Neural cell (in vitro differentiated cells): ENCODE measurements around the gene SPRED1. TPM values are rescaled to one million over a fixed set of nuclear protein-coding genes. Genes with fewer than 3 reads are reported as not detected.

Source experiments
- H2AFZ ChIP-seq: fragments of 200-600, 300-800 bp; sonication (generic), shearing (Covaris generic); 2 replicates; pipeline ENCODE4 v1.6.0; 2014; ENCODE audit warnings: low read depth, mild to moderate bottlenecking, antibody characterized with exemption, low read length, moderate library complexity
- H3F3A ChIP-seq: fragments of 200-600 bp; shearing (Covaris generic); 2 replicates; pipeline ENCODE4 v1.6.1; 2016; ENCODE audit warnings: mild to moderate bottlenecking, moderate library complexity, mixed read lengths, antibody characterized with exemption, low read length; ENCODE audit not compliant: insufficient read depth, poor library complexity, severe bottlenecking
- H3K27ac ChIP-seq: fragments of 200-600, 300-800 bp; sonication (generic), shearing (Covaris generic); 2 replicates; pipeline ENCODE4 v1.5.1; 2014; ENCODE audit warnings: mild to moderate bottlenecking, low read length, moderate library complexity
- H3K27me3 ChIP-seq: fragments of 300-800, 200-600 bp; sonication (generic), shearing (Covaris generic); 2 replicates; pipeline ENCODE4 v1.6.0; 2014; ENCODE audit warnings: mild to moderate bottlenecking, low read depth, low read length, moderate library complexity; ENCODE audit not compliant: insufficient read depth
- H3K36me3 ChIP-seq: fragments of 300-800, 200-600 bp; sonication (generic), shearing (Covaris generic); 2 replicates; pipeline ENCODE4 v1.5.1; 2014; ENCODE audit warnings: mild to moderate bottlenecking, antibody characterized with exemption, low read length, moderate library complexity; ENCODE audit not compliant: insufficient read depth
- H3K4me2 ChIP-seq: fragments of 300-800, 200-600 bp; sonication (generic), shearing (Covaris generic); 2 replicates; pipeline ENCODE4 v1.6.0; 2014; ENCODE audit warnings: mild to moderate bottlenecking, low read length
- H3K4me3 ChIP-seq: fragments of 300-800, 200-600 bp; sonication (generic), shearing (Covaris generic); 2 replicates; pipeline ENCODE4 v1.5.1; 2014; ENCODE audit warnings: mild to moderate bottlenecking, low read length, moderate library complexity
- H3K79me2 ChIP-seq: fragments of 200-600 bp; shearing (Covaris generic); replicated peaks from 2 replicates; pipeline ENCODE4 v1.6.0; 2014; ENCODE audit warnings: mild to moderate bottlenecking, low read length, moderate library complexity; ENCODE audit not compliant: insufficient read depth
- H3K9ac ChIP-seq: fragments of 300-800, 200-600 bp; sonication (generic), shearing (Covaris generic); 2 replicates; pipeline ENCODE4 v1.6.1; 2016; ENCODE audit warnings: mild to moderate bottlenecking, low read length, mixed read lengths
- H3K9me2 ChIP-seq: fragments of 200-600 bp; shearing (Covaris generic); 2 replicates; pipeline ENCODE4 v1.6.1; 2016; ENCODE audit warnings: mild to moderate bottlenecking, low read length, mixed read lengths; ENCODE audit not compliant: insufficient read depth
- H3K9me3 ChIP-seq: fragments of 200-600, 300-800 bp; sonication (generic), shearing (Covaris generic); 2 replicates; pipeline ENCODE4 v1.6.1; 2016; ENCODE audit warnings: mild to moderate bottlenecking, mixed run types, low read length, moderate library complexity, mixed read lengths
- H4K20me1 ChIP-seq: fragments of 200-600 bp; shearing (Covaris generic); 2 replicates; pipeline ENCODE4 v1.6.1; 2016; ENCODE audit warnings: mild to moderate bottlenecking, mixed run types; ENCODE audit not compliant: insufficient read depth
- EP300 ChIP-seq: fragments of 450-650 bp; conservative IDR thresholded peaks from 2 replicates; pipeline ENCODE4 v1.6.1; 2014; ENCODE audit warnings: antibody characterized with exemption, mild to moderate bottlenecking, moderate library complexity; ENCODE audit not compliant: poor library complexity, severe bottlenecking
- EZH2 ChIP-seq: fragments of 200-600, 300-800 bp; shearing (Covaris generic), sonication (generic); IDR thresholded peaks from 2 replicates; pipeline ENCODE4 v1.6.1; 2014; ENCODE audit warnings: antibody characterized with exemption, low read length, borderline replicate concordance, mild to moderate bottlenecking; ENCODE audit not compliant: insufficient read depth, poor library complexity, severe bottlenecking
- MXI1 ChIP-seq: fragments of 450-650 bp; conservative IDR thresholded peaks from 2 replicates; pipeline ENCODE4 v1.6.1; 2014; ENCODE audit warnings: antibody characterized with exemption, mild to moderate bottlenecking; ENCODE audit not compliant: poor library complexity, severe bottlenecking
- POLR2AphosphoS5 ChIP-seq: IDR thresholded peaks from 2 replicates; pipeline ENCODE4 v1.6.1; 2012
- RAD21 ChIP-seq: fragments of 450-650 bp; conservative IDR thresholded peaks from 2 replicates; pipeline ENCODE4 v1.6.1; 2014; ENCODE audit warnings: antibody characterized with exemption, mild to moderate bottlenecking, moderate library complexity
- SMC3 ChIP-seq: fragments of 450-650 bp; conservative IDR thresholded peaks from 2 replicates; pipeline ENCODE4 v1.6.1; 2014; ENCODE audit warnings: antibody characterized with exemption, mild to moderate bottlenecking, moderate library complexity; ENCODE audit not compliant: poor library complexity
- TAF1 ChIP-seq: IDR thresholded peaks from 2 replicates; pipeline ENCODE4 v1.6.1; 2012; ENCODE audit warnings: low read depth
- polyA plus RNA-seq: library from polyadenylated mRNA; depleted of rRNA; stranded (reverse); fragments of >200 nt; gene quantifications from 2 replicates; pipeline ENCODE4 v1.2.3, GENCODE V29; 2014
- TF ChIP-seq, protein P1 (sequence below): IDR thresholded peaks from 2 replicates; pipeline ENCODE4 v1.6.1; 2012; ENCODE audit warnings: borderline replicate concordance
- TF ChIP-seq, protein P2 (sequence below): fragments of 450-650 bp; IDR thresholded peaks from 2 replicates; pipeline ENCODE4 v1.5.1; 2014; ENCODE audit warnings: antibody characterized with exemption, mild to moderate bottlenecking, moderate library complexity; ENCODE audit not compliant: poor library complexity, severe bottlenecking

The SPRED1 gene
- polyA plus RNA-seq, 1 donor from 2014 or later, result 12.0 TPM

DNA sequence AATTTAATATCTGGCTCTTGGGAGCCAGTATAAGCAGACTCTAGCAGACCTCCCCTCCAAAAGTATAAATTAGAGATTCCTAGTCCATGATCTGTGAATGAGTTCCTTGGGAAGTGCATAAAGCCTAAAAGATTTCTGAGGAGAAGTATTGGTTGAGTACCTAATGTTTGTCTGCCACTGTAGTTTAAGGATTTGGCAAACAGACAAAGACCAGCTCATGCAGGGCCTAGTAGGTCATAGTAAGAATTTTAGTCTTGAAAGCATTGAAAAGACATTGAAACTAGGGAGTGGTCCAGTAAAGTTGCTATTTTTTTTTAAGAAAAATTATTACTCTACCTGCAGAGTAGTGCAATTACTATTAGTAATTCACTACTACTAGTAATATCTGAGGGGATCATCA, 67.5 kb downstream of the SPRED1 start:
- peaks cover under 1% of the 10 kb centered on the region for H3K79me2 ChIP-seq
- H3K27me3 ChIP-seq, result no peaks in the 10 kb centered on the region

DNA sequence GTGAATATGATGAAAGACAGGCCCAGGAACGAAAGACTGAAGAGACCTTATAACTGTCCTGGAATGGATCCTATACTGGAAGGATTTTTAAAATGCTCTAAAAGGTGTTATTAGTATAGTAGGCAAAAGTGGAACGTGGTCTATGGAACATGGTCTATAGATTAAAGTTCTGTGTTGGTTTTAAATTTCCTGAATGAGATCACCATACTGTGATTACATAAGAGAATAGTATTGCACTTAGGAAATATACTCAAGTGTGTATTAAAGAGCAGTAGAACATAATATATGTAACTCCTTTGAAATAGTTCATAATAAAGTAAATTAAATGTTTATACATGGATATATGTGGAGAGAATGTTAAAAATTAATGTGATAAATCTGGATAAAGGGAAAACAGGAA, 68.2 kb downstream of the SPRED1 start:
- no peaks in the 10 kb centered on the region for H4K20me1 ChIP-seq

More for the DNA sequence above, 67.5 kb downstream of the SPRED1 start:
- Histone ChIP-seq H3F3A (no peaks in the 10 kb centered on the region), H3K9me2 (no peaks in the 10 kb centered on the region), H2AFZ (no peak overlapping the region), H3K9ac (no peak overlapping the region), H3K36me3 (no peaks in the 10 kb centered on the region), H4K20me1 (no peaks in the 10 kb centered on the region), H3K9me3 (no peaks in the 10 kb centered on the region), H3K4me2 (no peak overlapping the region), H3K27ac (no peak overlapping the region), H3K4me3 (no peak overlapping the region)
- no peak for TF ChIP-seq SMC3
- TF ChIP-seq, protein P1, sequence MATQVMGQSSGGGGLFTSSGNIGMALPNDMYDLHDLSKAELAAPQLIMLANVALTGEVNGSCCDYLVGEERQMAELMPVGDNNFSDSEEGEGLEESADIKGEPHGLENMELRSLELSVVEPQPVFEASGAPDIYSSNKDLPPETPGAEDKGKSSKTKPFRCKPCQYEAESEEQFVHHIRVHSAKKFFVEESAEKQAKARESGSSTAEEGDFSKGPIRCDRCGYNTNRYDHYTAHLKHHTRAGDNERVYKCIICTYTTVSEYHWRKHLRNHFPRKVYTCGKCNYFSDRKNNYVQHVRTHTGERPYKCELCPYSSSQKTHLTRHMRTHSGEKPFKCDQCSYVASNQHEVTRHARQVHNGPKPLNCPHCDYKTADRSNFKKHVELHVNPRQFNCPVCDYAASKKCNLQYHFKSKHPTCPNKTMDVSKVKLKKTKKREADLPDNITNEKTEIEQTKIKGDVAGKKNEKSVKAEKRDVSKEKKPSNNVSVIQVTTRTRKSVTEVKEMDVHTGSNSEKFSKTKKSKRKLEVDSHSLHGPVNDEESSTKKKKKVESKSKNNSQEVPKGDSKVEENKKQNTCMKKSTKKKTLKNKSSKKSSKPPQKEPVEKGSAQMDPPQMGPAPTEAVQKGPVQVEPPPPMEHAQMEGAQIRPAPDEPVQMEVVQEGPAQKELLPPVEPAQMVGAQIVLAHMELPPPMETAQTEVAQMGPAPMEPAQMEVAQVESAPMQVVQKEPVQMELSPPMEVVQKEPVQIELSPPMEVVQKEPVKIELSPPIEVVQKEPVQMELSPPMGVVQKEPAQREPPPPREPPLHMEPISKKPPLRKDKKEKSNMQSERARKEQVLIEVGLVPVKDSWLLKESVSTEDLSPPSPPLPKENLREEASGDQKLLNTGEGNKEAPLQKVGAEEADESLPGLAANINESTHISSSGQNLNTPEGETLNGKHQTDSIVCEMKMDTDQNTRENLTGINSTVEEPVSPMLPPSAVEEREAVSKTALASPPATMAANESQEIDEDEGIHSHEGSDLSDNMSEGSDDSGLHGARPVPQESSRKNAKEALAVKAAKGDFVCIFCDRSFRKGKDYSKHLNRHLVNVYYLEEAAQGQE, result no peak
- TF ChIP-seq EP300, result no peak
- no peak for TF ChIP-seq TAF1
- no peak for TF ChIP-seq EZH2
- no peak for TF ChIP-seq MXI1
- TF ChIP-seq POLR2AphosphoS5, result no peak
- TF ChIP-seq RAD21, result no peak
- TF ChIP-seq, protein P2, sequence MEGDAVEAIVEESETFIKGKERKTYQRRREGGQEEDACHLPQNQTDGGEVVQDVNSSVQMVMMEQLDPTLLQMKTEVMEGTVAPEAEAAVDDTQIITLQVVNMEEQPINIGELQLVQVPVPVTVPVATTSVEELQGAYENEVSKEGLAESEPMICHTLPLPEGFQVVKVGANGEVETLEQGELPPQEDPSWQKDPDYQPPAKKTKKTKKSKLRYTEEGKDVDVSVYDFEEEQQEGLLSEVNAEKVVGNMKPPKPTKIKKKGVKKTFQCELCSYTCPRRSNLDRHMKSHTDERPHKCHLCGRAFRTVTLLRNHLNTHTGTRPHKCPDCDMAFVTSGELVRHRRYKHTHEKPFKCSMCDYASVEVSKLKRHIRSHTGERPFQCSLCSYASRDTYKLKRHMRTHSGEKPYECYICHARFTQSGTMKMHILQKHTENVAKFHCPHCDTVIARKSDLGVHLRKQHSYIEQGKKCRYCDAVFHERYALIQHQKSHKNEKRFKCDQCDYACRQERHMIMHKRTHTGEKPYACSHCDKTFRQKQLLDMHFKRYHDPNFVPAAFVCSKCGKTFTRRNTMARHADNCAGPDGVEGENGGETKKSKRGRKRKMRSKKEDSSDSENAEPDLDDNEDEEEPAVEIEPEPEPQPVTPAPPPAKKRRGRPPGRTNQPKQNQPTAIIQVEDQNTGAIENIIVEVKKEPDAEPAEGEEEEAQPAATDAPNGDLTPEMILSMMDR, result no peak

More for the DNA sequence above, 68.2 kb downstream of the SPRED1 start:
- no peak overlapping the region for H3K4me2 ChIP-seq
- H3K27me3 ChIP-seq, result no peaks in the 10 kb centered on the region
- H3K79me2 ChIP-seq, result no peaks in the 10 kb centered on the region
- H3K9ac ChIP-seq, result no peak overlapping the region
- no peak overlapping the region for H3K4me3 ChIP-seq
- H3K9me3 ChIP-seq, result no peaks in the 10 kb centered on the region
- H3K27ac ChIP-seq, result no peak overlapping the region
- H3F3A ChIP-seq, result no peaks in the 10 kb centered on the region
- no peaks in the 10 kb centered on the region for H3K36me3 ChIP-seq
- no peaks in the 10 kb centered on the region for H3K9me2 ChIP-seq
- H2AFZ ChIP-seq, result no peak overlapping the region
- TF ChIP-seq, protein P1, result no peak
- TF ChIP-seq, protein P2, result no peak
- no peak for TF ChIP-seq RAD21
- no peak for TF ChIP-seq MXI1
- TF ChIP-seq EZH2, result no peak
- TF ChIP-seq TAF1, result no peak
- TF ChIP-seq EP300, result no peak
- no peak for TF ChIP-seq POLR2AphosphoS5
- no peak for TF ChIP-seq SMC3
